Endometrium (tissue), 2 donors: ENCODE results near the gene NPS.

Experiments
- FAIRE-seq: peaks from 2 replicates; lab custom pipeline; 2012; peaks lifted over from hg19 to GRCh38; lab: Jason Lieb, UNC
- donor health status: control.
- donor health status: control.

NPS gene

GRCh38 chr10:127561647-127562046 lies 12.5 kb downstream of the NPS start:
- FAIRE-seq: no peak

- no peak for FAIRE-seq
Observed at GRCh38 chr10:127563718-127564553, 14.8 kb downstream of the NPS start.

GRCh38 chr10:127564644-127565043 lies 15.5 kb downstream of the NPS start:
- FAIRE-seq: no peak

GRCh38 chr10:127565583-127565982 lies 16.5 kb downstream of the NPS start:
- no peak for FAIRE-seq

- no peak for FAIRE-seq
Observed at GRCh38 chr10:127569210-127569609, 20.1 kb downstream of the NPS start.

GRCh38 chr10:127570036-127570435 lies 20.9 kb downstream of the NPS start:
- no peak for FAIRE-seq

GRCh38 chr10:127571386-127571785 lies 22.3 kb downstream of the NPS start:
- FAIRE-seq: no peak

- no peak for FAIRE-seq
Observed at GRCh38 chr10:127576051-127576450, 26.9 kb downstream of the NPS start.

GRCh38 chr10:127576740-127577161 lies 27.6 kb downstream of the NPS start:
- FAIRE-seq: no peak

- FAIRE-seq: peak; percentile 80
Observed at GRCh38 chr10:127577376-127578258, 28.5 kb downstream of the NPS start.

- no peak for FAIRE-seq
Observed at GRCh38 chr10:127578259-127578960, 29.3 kb downstream of the NPS start.

- FAIRE-seq: no peak
Observed at GRCh38 chr10:127578961-127579305, 29.8 kb downstream of the NPS start.

GRCh38 chr10:127579640-127580039 lies 30.5 kb downstream of the NPS start:
- FAIRE-seq: no peak

GRCh38 chr10:127580822-127581221 lies 31.7 kb downstream of the NPS start:
- FAIRE-seq: no peak

GRCh38 chr10:127585519-127586023 lies 36.5 kb downstream of the NPS start:
- no peak for FAIRE-seq

- no peak for FAIRE-seq
Observed at GRCh38 chr10:127587668-127588365, 38.7 kb downstream of the NPS start.

- FAIRE-seq: no peak
Observed at GRCh38 chr10:127592586-127592985, 43.5 kb downstream of the NPS start.

GRCh38 chr10:127600479-127600878 lies 51.4 kb downstream of the NPS start:
- no peak for FAIRE-seq
